Right atrium auricular region (tissue), 2 donors: ENCODE results near the gene RSRC1. TPM values are rescaled to one million over a fixed set of nuclear protein-coding genes. Genes with fewer than 3 reads are reported as not detected.

Experiments used
- DNase-seq: peaks from one replicate; pipeline ENCODE4 v3.0.0-alpha.2; 2019; ENCODE audit warnings: low spot score
- H3K27ac ChIP-seq, 2 donors: fragments of 200-600 bp; sonication (generic); 1 replicate in 1 of 2; 2 replicates in 1 of 2; pipeline ENCODE4 v1.5.1; 2016 to 2019
- H3K27me3 ChIP-seq, 2 donors: fragments of 200-600 bp; sonication (generic); one replicate each; pipeline versions ENCODE4 v1.5.1 to v1.6.0; 2017 to 2019
- H3K36me3 ChIP-seq: fragments of 200-600 bp; sonication (generic); one replicate; pipeline ENCODE4 v1.5.1; 2016
- H3K4me1 ChIP-seq, 2 donors: fragments of 200-600 bp; sonication (generic); one replicate each; pipeline versions ENCODE4 v1.5.1 to v1.6.0; 2017 to 2019
- H3K4me3 ChIP-seq, 2 donors: fragments of 200-600 bp; sonication (generic); 1 replicate in 1 of 2; 2 replicates in 1 of 2; pipeline ENCODE4 v1.5.1; 2017 to 2019; ENCODE audit warnings: mild to moderate bottlenecking in 1 of 2, moderate library complexity in 1 of 2
- H3K9me3 ChIP-seq, 2 donors: fragments of 200-600 bp; sonication (generic); one replicate each; pipeline ENCODE4 v1.5.1; 2019
- CTCF ChIP-seq, 2 donors: fragments of 200-600 bp; sonication (generic); IDR thresholded peaks; one replicate each; pipeline ENCODE4 v1.5.1; 2019; ENCODE audit warnings: antibody characterized with exemption in 2 of 2
- total RNA-seq, 2 donors: library from RNA; depleted of rRNA; stranded (reverse); fragments of >200 nt; gene quantifications; one replicate each; pipeline ENCODE4 v1.1.0, GENCODE V29; 2016

The RSRC1 gene
- total RNA-seq, 2 donors from 2014 or later = 24.8 to 42.5 TPM

- no peak for TF ChIP-seq CTCF (IDR thresholded peaks at IDR 0.05)
- H3K27me3 ChIP-seq = no peaks in the 10 kb centered on the region
- no peaks in the 10 kb centered on the region for H3K36me3 ChIP-seq
- no peaks in the 10 kb centered on the region for H3K9me3 ChIP-seq
- H3K4me1 ChIP-seq = peaks cover 0 to 18% of the 10 kb centered on the region in 2 donors
- H3K27ac ChIP-seq = peak overlapping the region in 1 of 2 donors; percentile 91
- H3K4me3 ChIP-seq = no peak overlapping the region
- DNase-seq = no peak
These were observed 464.8 kb downstream of the RSRC1 start for GRCh38 chr3:158574646-158575045.

- H3K27ac ChIP-seq = no peak overlapping the region
- no peaks in the 10 kb centered on the region for H3K36me3 ChIP-seq
- no peak overlapping the region for H3K4me3 ChIP-seq
- H3K27me3 ChIP-seq = no peaks in the 10 kb centered on the region
- DNase-seq = no peak
- TF ChIP-seq CTCF (IDR thresholded peaks at IDR 0.05) = no peak
- H3K4me1 ChIP-seq = no peaks in the 10 kb centered on the region
- H3K9me3 ChIP-seq = no peaks in the 10 kb centered on the region
These were observed 480.3 kb downstream of the RSRC1 start for GRCh38 chr3:158590223-158590622.

Other genes starting within 250 kb of the RSRC1 start
- 1 to 10 TPM; 2.1 to 2.4 TPM for gene SHOX2, start 3.7 kb upstream of the RSRC1 start, total RNA-seq